GM19193 (cell line): Measurements from ENCODE around the gene C10orf71.

ENCODE experiments used
- POLR2A ChIP-seq: IDR thresholded peaks from 4 replicates; pipeline ENCODE4 v1.6.1; 2011; ENCODE audit not compliant: insufficient read depth, insufficient read length; ENCODE audit errors: extremely low read depth

The C10orf71 gene

GRCh38 chr10:49311555-49312236 lies 12.7 kb downstream of the C10orf71 start:
- no peak for TF ChIP-seq POLR2A

- no peak for TF ChIP-seq POLR2A
These were observed 13.4 kb downstream of the C10orf71 start for GRCh38 chr10:49312246-49312869.

- no peak for TF ChIP-seq POLR2A
These were observed 14.6 kb downstream of the C10orf71 start for GRCh38 chr10:49313501-49314070.

- TF ChIP-seq POLR2A, result no peak
These were observed 15.8 kb downstream of the C10orf71 start for GRCh38 chr10:49314806-49315205.

- no peak for TF ChIP-seq POLR2A
These were observed 19.1 kb downstream of the C10orf71 start for GRCh38 chr10:49318028-49318427.

GRCh38 chr10:49318755-49319154 lies 19.8 kb downstream of the C10orf71 start:
- no peak for TF ChIP-seq POLR2A

GRCh38 chr10:49319206-49319605 lies 20.2 kb downstream of the C10orf71 start:
- TF ChIP-seq POLR2A, result no peak

- no peak for TF ChIP-seq POLR2A
These were observed 21.2 kb downstream of the C10orf71 start for GRCh38 chr10:49320191-49320590.

GRCh38 chr10:49321021-49321420 lies 22.1 kb downstream of the C10orf71 start:
- TF ChIP-seq POLR2A, result no peak

GRCh38 chr10:49322371-49323170 lies 23.6 kb downstream of the C10orf71 start:
- no peak for TF ChIP-seq POLR2A

GRCh38 chr10:49323171-49323895 lies 24.4 kb downstream of the C10orf71 start:
- no peak for TF ChIP-seq POLR2A

- no peak for TF ChIP-seq POLR2A
These were observed 24.9 kb downstream of the C10orf71 start for GRCh38 chr10:49323896-49324270.

GRCh38 chr10:49324711-49325110 lies 25.7 kb downstream of the C10orf71 start:
- no peak for TF ChIP-seq POLR2A

GRCh38 chr10:49325131-49325915 lies 26.4 kb downstream of the C10orf71 start:
- no peak for TF ChIP-seq POLR2A

GRCh38 chr10:49325916-49326783 lies 27.2 kb downstream of the C10orf71 start:
- TF ChIP-seq POLR2A, result no peak
